H9 (cell line): Measurements from ENCODE around the gene LOXL1. TPM values are rescaled to one million over a fixed set of nuclear protein-coding genes. Genes with fewer than 3 reads are reported as not detected.

Experiments
- DNase-seq: peaks from one replicate; pipeline ENCODE4 v3.0.0-alpha.2; 2017
- H2AFZ ChIP-seq: one replicate; pipeline ENCODE4 v1.6.1; 2013; ENCODE audit warnings: mild to moderate bottlenecking, low read length, control low read depth, moderate library complexity
- H2AK5ac ChIP-seq: 2 replicates; pipeline ENCODE4 v1.6.1; 2013; ENCODE audit warnings: low read length, control low read depth, mixed read lengths; ENCODE audit not compliant: insufficient read length
- H2BK120ac ChIP-seq: one replicate; pipeline ENCODE4 v1.6.1; 2013; ENCODE audit warnings: low read depth, mild to moderate bottlenecking, low read length, control low read depth, inconsistent platforms; ENCODE audit not compliant: poor library complexity, severe bottlenecking
- H2BK12ac ChIP-seq: 2 replicates; pipeline ENCODE4 v1.6.1; 2013; ENCODE audit warnings: low read length, control low read depth, mixed read lengths, low read depth; ENCODE audit not compliant: insufficient read length
- H2BK15ac ChIP-seq: 2 replicates; pipeline ENCODE4 v1.6.1; 2013; ENCODE audit warnings: low read depth, low read length, control low read depth
- H2BK20ac ChIP-seq: one replicate; pipeline ENCODE4 v1.6.1; 2013; ENCODE audit warnings: low read depth, mild to moderate bottlenecking, low read length, control low read depth, inconsistent platforms; ENCODE audit not compliant: poor library complexity, severe bottlenecking
- H2BK5ac ChIP-seq: 2 replicates; pipeline ENCODE4 v1.6.1; 2013; ENCODE audit warnings: low read length, control low read depth, mixed read lengths; ENCODE audit not compliant: insufficient read length
- H3K14ac ChIP-seq: 2 replicates; pipeline ENCODE4 v1.6.1; 2013; ENCODE audit warnings: low read length, control low read depth; ENCODE audit not compliant: insufficient read depth
- H3K18ac ChIP-seq: 2 replicates; pipeline ENCODE4 v1.6.1; 2013; ENCODE audit warnings: low read depth, mild to moderate bottlenecking, mixed read lengths, low read length, control low read depth; ENCODE audit not compliant: insufficient read length
- H3K23ac ChIP-seq: 2 replicates; pipeline ENCODE4 v1.6.1; 2013; ENCODE audit warnings: low read length, control low read depth, mixed read lengths, low read depth; ENCODE audit not compliant: insufficient read length
- H3K23me2 ChIP-seq: 2 replicates; pipeline ENCODE4 v1.6.1; 2013; ENCODE audit warnings: low read depth, mild to moderate bottlenecking, mixed read lengths, low read length, control low read depth; ENCODE audit not compliant: insufficient read length, poor library complexity, severe bottlenecking
- H3K27ac ChIP-seq: 2 replicates; pipeline ENCODE4 v1.5.1; 2013; ENCODE audit warnings: low read length, control low read depth, mixed read lengths, low read depth; ENCODE audit not compliant: insufficient read length
- H3K27me3 ChIP-seq: 2 replicates; pipeline ENCODE4 v1.6.1; 2013; ENCODE audit warnings: low read length, control low read depth, inconsistent platforms; ENCODE audit not compliant: insufficient read depth
- H3K4ac ChIP-seq: 2 replicates; pipeline ENCODE4 v1.6.1; 2013; ENCODE audit warnings: low read depth, mild to moderate bottlenecking, control low read depth, inconsistent platforms, low read length, moderate library complexity
- H3K4me1 ChIP-seq: 2 replicates; pipeline ENCODE4 v1.6.1; 2013; ENCODE audit warnings: low read length, control low read depth, inconsistent platforms; ENCODE audit not compliant: insufficient read depth
- H3K4me2 ChIP-seq: 2 replicates; pipeline ENCODE4 v1.6.1; 2013; ENCODE audit warnings: low read length, control low read depth, mixed read lengths; ENCODE audit not compliant: insufficient read length, insufficient read depth
- H3K56ac ChIP-seq: 2 replicates; pipeline ENCODE4 v1.6.1; 2013; ENCODE audit warnings: low read depth, mild to moderate bottlenecking, mixed read lengths, low read length, control low read depth; ENCODE audit not compliant: insufficient read length
- H3K79me1 ChIP-seq: 2 replicates; pipeline ENCODE4 v1.6.1; 2013; ENCODE audit warnings: low read depth, mild to moderate bottlenecking, moderate library complexity, low read length, control low read depth, inconsistent platforms; ENCODE audit not compliant: insufficient read depth, poor library complexity, severe bottlenecking
- H3K79me2 ChIP-seq: 2 replicates; pipeline ENCODE4 v1.6.1; 2013; ENCODE audit warnings: low read length, control low read depth, inconsistent platforms; ENCODE audit not compliant: insufficient read depth
- H3K9ac ChIP-seq: 2 replicates; pipeline ENCODE4 v1.6.1; 2013; ENCODE audit warnings: low read length, control low read depth, mixed read lengths; ENCODE audit not compliant: insufficient read length; ENCODE audit errors: extremely low read depth
- H3K9me3 ChIP-seq: one replicate; pipeline ENCODE4 v1.6.1; 2013; ENCODE audit warnings: low read depth, low read length, inconsistent platforms; ENCODE audit not compliant: control insufficient read depth
- H3T11ph ChIP-seq: one replicate; pipeline ENCODE4 v1.6.1; 2013; ENCODE audit warnings: mild to moderate bottlenecking, low read length, control low read depth, inconsistent platforms
- H4K20me1 ChIP-seq: one replicate; pipeline ENCODE4 v1.6.1; 2013; ENCODE audit not compliant: control insufficient read depth, insufficient read length, insufficient read depth
- H4K5ac ChIP-seq: 2 replicates; pipeline ENCODE4 v1.6.1; 2013; ENCODE audit warnings: low read depth, mild to moderate bottlenecking, mixed read lengths, low read length, control low read depth; ENCODE audit not compliant: insufficient read length
- H4K8ac ChIP-seq: replicated peaks from 2 replicates; pipeline ENCODE4 v1.6.1; 2013; ENCODE audit warnings: low read length, control low read depth, mixed read lengths, low read depth; ENCODE audit not compliant: insufficient read length
- H4K91ac ChIP-seq: 2 replicates; pipeline ENCODE4 v1.6.1; 2013; ENCODE audit warnings: low read depth, mild to moderate bottlenecking, moderate library complexity, mixed read lengths, low read length, control low read depth; ENCODE audit not compliant: insufficient read length
- H3K27ac Mint-ChIP-seq, 3 experiments: 2 replicates in 2 of 3; 3 replicates in 1 of 3; pipeline ENCODE4 v1.8.0; 2020 to 2021; ENCODE audit warnings: mixed read lengths in 3 of 3, mild to moderate bottlenecking in 1 of 3, moderate library complexity in 1 of 3
- H3K27me3 Mint-ChIP-seq: 2 replicates; pipeline ENCODE4 v1.8.0; 2021; ENCODE audit warnings: low read depth, mild to moderate bottlenecking, moderate library complexity, mixed read lengths
- H3K36me3 Mint-ChIP-seq, 3 experiments: 2 replicates in 2 of 3; 3 replicates in 1 of 3; pipeline ENCODE4 v1.8.0; 2020 to 2021; ENCODE audit warnings: low read depth in 3 of 3, mixed read lengths in 3 of 3; ENCODE audit not compliant: insufficient read depth in 1 of 3
- H3K4me1 Mint-ChIP-seq, 2 experiments: 2 replicates each; pipeline ENCODE4 v1.8.0; 2020; ENCODE audit warnings: mixed read lengths in 2 of 2
- H3K4me3 Mint-ChIP-seq, 2 experiments: 2 replicates in 1 of 2; 3 replicates in 1 of 2; pipeline ENCODE4 v1.8.0; 2020 to 2021; ENCODE audit warnings: mild to moderate bottlenecking in 2 of 2, mixed read lengths in 2 of 2, moderate library complexity in 1 of 2
- H3K9me3 Mint-ChIP-seq, 2 experiments: 2 replicates in 1 of 2; 3 replicates in 1 of 2; pipeline ENCODE4 v1.8.0; 2020; ENCODE audit warnings: mild to moderate bottlenecking in 2 of 2, mixed read lengths in 2 of 2, moderate library complexity in 1 of 2
- CTCF ChIP-seq: fragments of 200-600 bp; sonication (generic); conservative IDR thresholded peaks from 3 replicates; pipeline ENCODE4 v1.8.0; 2021; ENCODE audit warnings: antibody characterized with exemption, mild to moderate bottlenecking
- WGBS: extraction: QIAGEN DNeasy Blood & Tissue Kit; methylation state at CpG from one replicate; pipeline ENCODE4 v1.1.7; 2013; ENCODE audit warnings: missing lambda C conversion rate, low lambda C conversion rate, mixed read lengths; ENCODE audit not compliant: insufficient read length; ENCODE audit errors: extremely low coverage; 5-methylcytosine and 5-hydroxymethylcytosine counted together
- total RNA-seq: library from RNA; stranded (reverse); gene quantifications from 2 replicates; pipeline ENCODE4 v1.2.1, GENCODE V29; 2021

The LOXL1 gene
- total RNA-seq, 1 experiment from 2014 or later = 9.1 TPM

- Histone ChIP-seq H2BK20ac (no peak overlapping the region), H3K79me2 (no peaks in the 10 kb centered on the region), H2AFZ (no peak overlapping the region), H2BK12ac (no peak overlapping the region), H3K27ac (no peak overlapping the region), H3K4me2 (no peak overlapping the region), H3K23me2 (peaks cover 4% of the 10 kb centered on the region), H3K9ac (no peak overlapping the region), H4K8ac (no peak overlapping the region), H3K23ac (no peak overlapping the region), H3K79me1 (no peaks in the 10 kb centered on the region), H2BK120ac (no peak overlapping the region), H3T11ph (no peak overlapping the region), H3K4ac (no peak overlapping the region), H4K5ac (no peak overlapping the region), H3K56ac (no peak overlapping the region), H3K27me3 (no peaks in the 10 kb centered on the region), H3K4me1 (no peaks in the 10 kb centered on the region), H4K20me1 (no peaks in the 10 kb centered on the region), H3K14ac (no peak overlapping the region), H2BK5ac (no peak overlapping the region), H3K18ac (no peak overlapping the region), H4K91ac (no peak overlapping the region), H2BK15ac (no peak overlapping the region), H2AK5ac (no peak overlapping the region), H3K9me3 (no peaks in the 10 kb centered on the region)
- TF ChIP-seq CTCF = no peak
- H3K27ac Mint-ChIP-seq = peak overlapping the region in 1 of 3 experiments; percentile 27; a peak in 1 of 7 replicates
- H3K4me3 Mint-ChIP-seq = no peak overlapping the region
- peaks cover 7% of the 10 kb centered on the region; the same call in 1 of the 2 replicates for H3K27me3 Mint-ChIP-seq
- no CpG with 5 or more reads among the region's 9 CpGs for WGBS
- H3K36me3 Mint-ChIP-seq = no peaks in the 10 kb centered on the region
- H3K9me3 Mint-ChIP-seq = no peaks in the 10 kb centered on the region
- DNase-seq = no peak
- H3K4me1 Mint-ChIP-seq = peaks cover 6 to 11% of the 10 kb centered on the region in 2 experiments
These were observed 61.6 kb downstream of the LOXL1 start for GRCh38 chr15:73987681-73988444.
